ENCODE measurements around the gene TRIM65.

TRIM65 gene

DNA sequence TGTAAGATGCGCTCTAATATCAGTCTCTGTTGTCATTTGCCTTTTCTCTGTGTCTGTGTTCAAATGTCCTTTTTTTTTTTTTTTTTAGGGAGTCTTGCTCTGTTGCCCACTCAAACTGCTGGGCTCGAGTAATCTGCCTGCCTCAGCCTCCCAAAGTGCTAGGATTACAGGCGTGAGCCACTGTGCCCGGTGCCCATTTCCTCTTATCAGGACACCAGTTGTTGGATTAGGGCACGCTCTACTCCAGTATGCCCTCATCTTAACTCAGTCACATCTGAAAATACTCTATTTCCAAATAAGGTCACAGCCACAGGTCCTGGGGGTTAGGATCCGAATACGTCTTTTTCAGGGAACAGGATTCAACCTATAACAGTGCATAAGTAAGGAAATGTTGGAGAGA is 16.5 kb downstream of the TRIM65 start:
- Histone ChIP-seq H2AFZ (ENCODE audit: low read depth) (no peak overlapping the region), H3K9ac (no peak overlapping the region), H3K27ac (no peak overlapping the region), H3K79me2 (ENCODE audit: insufficient read depth, low read depth) (peaks cover 23% of the 10 kb centered on the region), H3K36me3 (ENCODE audit: insufficient read depth) (no peaks in the 10 kb centered on the region), H3K4me3 (IDR thresholded peaks at IDR 0.05; ENCODE audit: insufficient read depth, low read depth, low read length) (no peak overlapping the region), H4K20me1 (ENCODE audit: insufficient read depth) (no peaks in the 10 kb centered on the region), H3K4me1 (ENCODE audit: low read depth, poor library complexity, severe bottlenecking) (peaks cover 16% of the 10 kb centered on the region), H3K4me2 (no peak overlapping the region), H3K27me3 (ENCODE audit: insufficient read depth, low read depth) (no peaks in the 10 kb centered on the region)
- TF ChIP-seq, protein P1, sequence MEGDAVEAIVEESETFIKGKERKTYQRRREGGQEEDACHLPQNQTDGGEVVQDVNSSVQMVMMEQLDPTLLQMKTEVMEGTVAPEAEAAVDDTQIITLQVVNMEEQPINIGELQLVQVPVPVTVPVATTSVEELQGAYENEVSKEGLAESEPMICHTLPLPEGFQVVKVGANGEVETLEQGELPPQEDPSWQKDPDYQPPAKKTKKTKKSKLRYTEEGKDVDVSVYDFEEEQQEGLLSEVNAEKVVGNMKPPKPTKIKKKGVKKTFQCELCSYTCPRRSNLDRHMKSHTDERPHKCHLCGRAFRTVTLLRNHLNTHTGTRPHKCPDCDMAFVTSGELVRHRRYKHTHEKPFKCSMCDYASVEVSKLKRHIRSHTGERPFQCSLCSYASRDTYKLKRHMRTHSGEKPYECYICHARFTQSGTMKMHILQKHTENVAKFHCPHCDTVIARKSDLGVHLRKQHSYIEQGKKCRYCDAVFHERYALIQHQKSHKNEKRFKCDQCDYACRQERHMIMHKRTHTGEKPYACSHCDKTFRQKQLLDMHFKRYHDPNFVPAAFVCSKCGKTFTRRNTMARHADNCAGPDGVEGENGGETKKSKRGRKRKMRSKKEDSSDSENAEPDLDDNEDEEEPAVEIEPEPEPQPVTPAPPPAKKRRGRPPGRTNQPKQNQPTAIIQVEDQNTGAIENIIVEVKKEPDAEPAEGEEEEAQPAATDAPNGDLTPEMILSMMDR (conservative IDR thresholded peaks at IDR 0.05; ENCODE audit: low read depth, low read length), result no peak

DNA sequence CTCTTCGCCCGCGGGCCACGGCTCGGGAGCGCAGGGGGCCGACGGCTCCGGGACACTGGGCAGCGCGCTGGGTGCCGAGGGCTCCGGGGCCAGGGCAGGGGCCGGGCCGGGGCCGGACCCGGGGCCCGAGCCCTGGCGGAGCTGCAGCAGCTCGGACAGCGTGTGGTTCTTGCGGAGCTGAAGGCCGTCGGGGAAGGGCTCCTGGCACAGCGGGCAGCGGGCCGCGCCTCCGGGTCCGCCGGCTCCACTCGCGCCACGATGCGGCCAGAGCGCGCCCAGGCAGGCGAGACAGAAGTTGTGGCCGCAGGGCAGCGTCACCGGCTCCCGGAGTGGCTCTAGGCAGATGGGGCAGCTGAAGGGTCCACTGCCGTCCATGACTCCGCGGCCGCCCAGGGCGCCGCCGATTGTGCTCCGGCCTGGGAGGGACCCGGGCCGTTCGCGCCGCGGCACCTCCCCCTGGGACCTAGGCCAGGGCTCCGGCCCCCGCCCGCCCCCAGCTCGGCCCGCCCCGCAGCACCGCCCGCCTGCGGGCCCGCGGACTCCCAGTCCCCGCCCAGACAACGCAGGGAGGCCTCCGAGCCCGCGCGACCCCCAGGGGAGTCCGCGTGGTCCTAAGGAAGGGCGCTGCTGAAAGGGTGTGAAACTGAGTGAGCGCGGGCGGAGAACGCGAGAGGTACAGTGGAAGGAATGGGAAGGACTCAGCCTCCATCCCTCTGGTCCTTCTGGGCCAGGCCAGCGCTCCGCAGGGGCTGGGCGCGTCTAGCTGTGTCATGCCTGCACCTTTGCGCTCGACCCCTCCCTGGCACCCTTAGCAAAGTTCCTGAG is 18.4 kb downstream of the TRIM65 start, which contains the start of gene TRIM47:
Gene TRIM47 (minus strand): TSS at position 408 of the 825 bp plus-strand sequence. CDS start 33 bp downstream, at position 375.
- Histone ChIP-seq H3K36me3 (ENCODE audit: insufficient read depth) (no peaks in the 10 kb centered on the region), H3K9ac (peak within 1 kb of the TSS; percentile 98), H2AFZ (ENCODE audit: low read depth) (peak within 1 kb of the TSS; percentile 54), H3K27ac (peak within 1 kb of the TSS; percentile 98), H3K4me1 (ENCODE audit: low read depth, poor library complexity, severe bottlenecking) (peaks cover 24% of the 10 kb centered on the region), H3K79me2 (ENCODE audit: insufficient read depth, low read depth) (peaks cover 25% of the 10 kb centered on the region), H3K4me2 (peak within 1 kb of the TSS; percentile 95), H3K27me3 (ENCODE audit: insufficient read depth, low read depth) (no peaks in the 10 kb centered on the region), H3K4me3 (IDR thresholded peaks at IDR 0.05; ENCODE audit: insufficient read depth, low read depth, low read length) (no peak within 1 kb of the TSS), H4K20me1 (ENCODE audit: insufficient read depth) (no peaks in the 10 kb centered on the region)
- TF ChIP-seq, protein P1 (conservative IDR thresholded peaks at IDR 0.05; ENCODE audit: low read depth, low read length), result no peak

DNA sequence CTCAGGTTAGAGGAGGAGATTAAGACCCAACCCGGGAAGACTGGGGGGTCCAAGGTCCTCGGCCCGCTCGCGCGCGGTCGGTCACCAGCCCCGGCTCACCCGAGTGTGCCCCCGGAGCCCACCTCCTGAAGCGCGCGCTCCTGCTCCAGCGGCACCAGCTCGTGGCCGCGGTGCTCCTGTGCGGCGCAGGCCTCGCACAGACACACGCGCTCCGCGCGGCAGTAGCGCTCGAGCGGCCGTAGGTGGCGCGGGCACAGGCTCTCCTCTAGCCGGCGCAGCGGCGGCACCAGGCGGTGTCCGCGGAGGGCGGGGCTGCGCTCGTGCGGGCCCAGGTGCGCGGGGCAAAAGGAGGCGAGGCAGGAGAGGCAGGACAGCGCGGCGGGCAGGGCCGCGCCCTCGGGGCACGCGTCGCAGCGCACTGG is 19.0 kb downstream of the TRIM65 start:
- Histone ChIP-seq H3K79me2 (ENCODE audit: insufficient read depth, low read depth) (peaks cover 25% of the 10 kb centered on the region), H4K20me1 (ENCODE audit: insufficient read depth) (no peaks in the 10 kb centered on the region), H3K4me2 (peak overlapping the region; percentile 95), H3K9ac (peak overlapping the region; percentile 98), H3K27ac (peak overlapping the region; percentile 98), H3K4me3 (IDR thresholded peaks at IDR 0.05; ENCODE audit: insufficient read depth, low read depth, low read length) (no peak overlapping the region), H2AFZ (ENCODE audit: low read depth) (peak overlapping the region; percentile 54; the same call in 1 of the 2 replicates), H3K36me3 (ENCODE audit: insufficient read depth) (no peaks in the 10 kb centered on the region), H3K27me3 (ENCODE audit: insufficient read depth, low read depth) (no peaks in the 10 kb centered on the region), H3K4me1 (ENCODE audit: low read depth, poor library complexity, severe bottlenecking) (peaks cover 30% of the 10 kb centered on the region)
- TF ChIP-seq, protein P1 (conservative IDR thresholded peaks at IDR 0.05; ENCODE audit: low read depth, low read length), result peak; percentile 37; the same call in 1 of the 2 replicates

DNA sequence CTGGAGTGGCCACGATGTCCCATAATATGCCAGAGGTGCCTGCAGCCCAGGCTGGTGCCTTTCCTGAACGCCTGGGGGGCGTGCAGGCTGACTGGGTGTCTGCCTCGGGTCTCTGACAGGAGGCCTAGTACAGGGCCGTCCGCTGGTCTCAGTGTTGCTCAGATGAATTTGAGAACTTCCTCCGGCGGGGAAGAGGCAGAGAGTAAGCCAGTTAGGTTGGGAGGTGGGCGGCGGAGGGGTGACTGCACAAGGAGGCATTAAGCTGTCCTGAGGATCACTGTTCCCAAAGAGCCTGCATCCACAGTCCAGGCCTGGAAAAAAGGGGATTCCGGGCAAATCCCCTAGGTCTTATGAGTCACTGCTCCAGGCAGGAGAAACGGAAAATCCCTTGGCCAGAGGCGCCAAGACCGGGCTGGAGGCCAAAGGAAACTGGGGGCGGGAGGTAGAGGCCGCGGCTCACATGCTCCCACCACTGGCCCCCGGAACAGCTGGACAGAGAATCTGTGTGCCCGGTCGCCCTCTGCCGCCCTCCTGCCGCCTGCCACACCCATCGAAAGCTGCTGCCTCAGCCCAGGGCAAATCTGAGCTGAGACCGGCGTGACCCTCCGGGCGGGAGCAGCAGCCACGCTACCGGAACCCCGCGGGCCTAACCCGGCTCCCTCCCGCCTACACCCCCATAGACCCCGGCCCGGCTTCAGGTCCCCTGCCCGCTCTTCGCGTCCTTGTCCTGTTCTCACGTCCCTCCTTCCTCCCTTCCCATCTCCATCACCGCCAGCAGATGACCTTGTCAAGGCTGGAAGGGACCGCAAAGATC is 19.6 kb downstream of the TRIM65 start:
- Histone ChIP-seq H3K79me2 (ENCODE audit: insufficient read depth, low read depth) (peaks cover 25% of the 10 kb centered on the region), H3K4me2 (peak overlapping the region; percentile 95), H4K20me1 (ENCODE audit: insufficient read depth) (no peaks in the 10 kb centered on the region), H3K27ac (peak overlapping the region; percentile 98), H2AFZ (ENCODE audit: low read depth) (peak overlapping the region; percentile 31; the same call in 1 of the 2 replicates), H3K4me1 (ENCODE audit: low read depth, poor library complexity, severe bottlenecking) (peaks cover 36% of the 10 kb centered on the region), H3K9ac (peak overlapping the region; percentile 98), H3K4me3 (IDR thresholded peaks at IDR 0.05; ENCODE audit: insufficient read depth, low read depth, low read length) (no peak overlapping the region), H3K36me3 (ENCODE audit: insufficient read depth) (no peaks in the 10 kb centered on the region), H3K27me3 (ENCODE audit: insufficient read depth, low read depth) (no peaks in the 10 kb centered on the region)
- TF ChIP-seq, protein P1 (conservative IDR thresholded peaks at IDR 0.05; ENCODE audit: low read depth, low read length), result no peak

All from KMS-11 (cell line).